IPS DF 4.7 (cell line): ENCODE results near the gene CFAP74.

ENCODE experiments used
- DNase-seq: peaks from one replicate; pipeline ENCODE4 v3.0.0-alpha.2; 2013; ENCODE audit warnings: low spot score; ENCODE audit errors: extremely low read depth

Gene CFAP74

DNA sequence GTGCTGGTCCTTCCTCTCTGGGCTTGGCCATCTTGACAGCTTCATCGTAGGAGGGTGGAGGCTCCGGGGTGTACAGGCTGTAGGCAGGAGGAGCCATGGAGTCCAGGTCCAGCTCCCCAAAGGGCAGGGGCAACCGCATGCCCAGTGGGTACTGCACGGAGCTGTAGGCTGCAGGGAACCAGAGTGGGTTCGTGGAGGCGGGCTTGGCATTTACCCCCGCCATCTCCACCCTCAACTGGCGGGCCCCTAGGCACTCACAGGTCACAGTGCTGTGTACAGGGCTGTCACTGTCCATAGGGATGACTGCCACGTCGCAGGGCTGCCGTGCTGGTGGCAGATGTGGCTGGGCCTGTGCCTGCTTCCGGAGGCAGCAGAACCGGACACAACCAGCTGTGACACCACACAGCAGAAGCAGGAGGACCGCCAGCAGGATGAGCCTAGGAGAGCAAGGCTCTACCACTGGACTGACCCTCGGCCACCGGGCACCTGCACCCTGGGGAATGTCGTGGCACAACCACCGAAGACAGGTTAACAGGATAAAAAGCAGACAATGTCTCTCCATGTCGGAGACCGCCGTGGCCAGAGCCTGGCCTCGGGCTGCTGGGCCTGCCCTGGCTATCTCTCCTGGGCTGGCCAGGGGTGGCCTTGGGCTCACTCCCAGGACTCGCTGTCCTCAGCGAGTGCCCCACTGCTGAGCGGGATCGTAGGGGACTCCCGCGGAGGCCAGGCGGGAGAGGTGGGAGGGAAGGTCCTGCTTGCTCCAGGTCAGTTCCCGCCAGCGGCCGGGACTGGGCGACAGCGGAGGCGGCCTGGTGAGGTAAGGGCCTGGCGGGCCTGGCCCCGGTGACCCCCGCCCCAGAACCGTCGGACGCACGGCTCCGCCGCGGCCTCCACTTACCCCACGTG, 85.3 kb downstream of the CFAP74 start:
- DNase-seq: no peak

DNA sequence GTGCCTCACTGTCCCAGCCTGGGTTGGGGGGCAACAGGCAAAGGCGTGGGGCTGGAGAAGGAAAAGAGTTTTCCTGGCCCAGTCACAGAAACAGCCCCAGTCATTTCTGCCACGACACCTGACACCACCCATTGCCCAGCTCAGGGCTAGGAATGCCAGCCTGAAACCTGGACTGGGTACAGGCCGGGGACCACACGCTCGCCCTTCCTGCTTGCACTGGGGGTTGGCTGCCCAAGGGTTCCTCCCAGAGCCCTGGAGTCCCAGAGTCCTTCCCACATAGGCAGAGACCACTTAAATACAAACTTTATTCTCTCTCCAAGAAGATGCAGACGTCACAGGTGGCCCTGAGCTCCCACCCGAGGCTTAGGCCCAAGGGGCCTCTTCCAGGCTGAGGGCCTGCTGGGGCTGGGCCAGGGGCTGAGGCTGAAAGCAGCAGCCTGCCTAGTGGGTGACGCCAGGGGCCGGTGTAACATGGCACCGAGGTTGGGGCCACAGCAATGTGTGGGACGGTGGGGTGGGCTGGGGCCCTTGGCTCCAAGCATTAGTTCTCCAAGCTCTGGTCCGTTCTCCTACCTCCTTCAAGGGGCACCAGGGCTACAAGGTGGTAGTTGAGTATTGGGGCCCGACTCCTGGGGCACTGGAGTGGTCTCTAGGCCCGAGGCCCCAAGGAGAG, 86.1 kb downstream of the CFAP74 start:
- no peak for DNase-seq

DNA sequence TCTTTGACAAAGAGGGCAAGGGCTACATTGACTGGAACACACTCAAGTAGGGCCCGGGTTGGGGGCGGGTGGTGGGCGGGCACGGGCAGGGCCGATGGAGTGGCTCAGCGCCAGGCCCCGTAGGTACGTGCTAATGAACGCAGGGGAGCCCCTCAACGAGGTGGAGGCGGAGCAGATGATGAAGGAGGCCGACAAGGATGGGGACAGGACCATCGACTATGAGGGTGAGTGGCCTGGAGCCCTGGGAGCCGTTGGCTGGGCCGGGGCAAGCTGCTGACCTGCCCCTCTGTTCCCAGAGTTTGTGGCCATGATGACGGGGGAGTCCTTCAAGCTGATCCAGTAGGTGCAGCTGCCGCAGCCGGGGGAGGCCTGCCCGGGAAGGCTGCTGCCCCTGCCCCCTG, 86.7 kb downstream of the CFAP74 start:
- no peak for DNase-seq

DNA sequence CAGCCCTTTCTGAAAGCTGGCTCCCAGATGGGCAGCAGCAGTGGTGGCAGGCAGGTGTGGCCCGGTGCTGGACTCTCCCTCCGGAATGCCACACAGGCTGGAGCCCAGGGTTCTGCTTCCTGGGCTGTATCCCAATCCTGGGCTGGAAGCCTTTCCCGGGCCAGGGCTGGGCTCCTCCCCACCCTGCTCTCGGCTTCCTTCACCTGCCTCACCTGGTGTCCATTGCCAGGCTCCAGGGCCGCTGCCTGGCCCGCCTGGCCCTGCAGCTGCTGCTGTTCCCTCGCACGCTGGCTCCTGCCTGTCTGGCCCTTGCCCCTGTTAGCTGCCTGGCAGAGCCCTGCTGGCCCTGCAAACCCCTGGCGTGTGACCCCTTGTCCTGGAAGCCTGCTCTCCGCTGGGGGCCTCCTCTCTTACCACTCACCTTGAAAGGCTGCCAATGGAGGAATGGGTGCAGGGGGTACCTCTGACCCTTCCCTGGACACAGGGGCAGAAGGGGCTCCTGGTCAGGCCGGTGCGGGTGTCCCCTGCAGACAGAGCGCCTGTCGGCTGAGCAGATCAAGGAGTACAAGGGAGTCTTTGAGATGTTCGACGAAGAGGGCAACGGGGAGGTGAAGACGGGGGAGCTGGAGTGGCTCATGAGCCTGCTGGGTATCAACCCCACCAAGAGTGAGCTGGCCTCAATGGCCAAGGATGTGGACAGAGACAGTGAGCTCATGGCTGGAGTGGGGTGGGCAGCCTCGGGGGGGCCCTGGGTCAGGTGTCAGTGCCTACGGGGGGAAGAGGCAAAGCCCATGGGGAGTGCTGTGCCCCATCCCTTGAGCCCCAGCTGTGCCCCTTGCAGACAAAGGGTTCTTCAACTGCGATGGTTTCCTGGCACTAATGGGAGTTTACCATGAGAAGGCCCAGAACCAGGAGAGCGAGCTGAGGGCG, 87.4 kb downstream of the CFAP74 start:
- DNase-seq: no peak

DNA sequence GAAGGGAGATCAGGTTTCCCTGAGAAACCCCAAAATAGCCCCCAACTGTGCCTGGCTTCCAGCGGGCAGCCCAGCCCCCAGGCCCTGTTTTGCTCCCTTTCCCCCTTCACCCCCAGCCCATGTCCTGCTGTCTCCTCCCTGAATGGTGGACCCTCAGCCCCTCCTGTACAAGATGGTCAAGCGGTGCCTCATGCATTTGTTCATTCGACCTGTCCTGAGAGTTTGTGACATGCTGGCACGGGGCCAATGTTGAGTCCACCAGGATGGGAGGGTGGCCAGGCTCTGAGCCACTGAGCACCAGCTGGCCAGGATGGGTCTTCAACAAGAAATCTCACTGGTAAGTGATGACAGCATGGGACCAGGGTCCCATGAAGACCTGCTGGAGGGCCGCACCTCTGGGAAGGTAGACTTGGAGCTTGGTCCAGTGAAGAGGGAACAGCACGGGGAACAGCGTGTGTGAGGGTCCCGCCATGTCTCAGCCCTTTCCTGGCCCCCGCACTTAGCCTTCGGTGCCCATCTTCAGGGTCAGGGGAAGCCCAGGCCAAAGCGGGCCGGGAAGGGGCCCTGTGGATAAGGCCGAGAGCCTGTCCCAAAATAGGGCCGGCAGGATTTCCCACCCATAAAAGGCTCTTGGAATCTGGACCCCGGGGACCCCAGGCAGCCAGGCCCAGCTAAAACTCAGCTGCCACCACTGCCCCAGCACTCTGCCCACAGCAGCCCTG, 88.5 kb downstream of the CFAP74 start, which contains the start of gene CALML6:
TSS of gene CALML6 (plus strand) at position 290 of the 722 bp plus-strand sequence. CDS start at position 311, 21 bp downstream.
- no peak for DNase-seq

DNA sequence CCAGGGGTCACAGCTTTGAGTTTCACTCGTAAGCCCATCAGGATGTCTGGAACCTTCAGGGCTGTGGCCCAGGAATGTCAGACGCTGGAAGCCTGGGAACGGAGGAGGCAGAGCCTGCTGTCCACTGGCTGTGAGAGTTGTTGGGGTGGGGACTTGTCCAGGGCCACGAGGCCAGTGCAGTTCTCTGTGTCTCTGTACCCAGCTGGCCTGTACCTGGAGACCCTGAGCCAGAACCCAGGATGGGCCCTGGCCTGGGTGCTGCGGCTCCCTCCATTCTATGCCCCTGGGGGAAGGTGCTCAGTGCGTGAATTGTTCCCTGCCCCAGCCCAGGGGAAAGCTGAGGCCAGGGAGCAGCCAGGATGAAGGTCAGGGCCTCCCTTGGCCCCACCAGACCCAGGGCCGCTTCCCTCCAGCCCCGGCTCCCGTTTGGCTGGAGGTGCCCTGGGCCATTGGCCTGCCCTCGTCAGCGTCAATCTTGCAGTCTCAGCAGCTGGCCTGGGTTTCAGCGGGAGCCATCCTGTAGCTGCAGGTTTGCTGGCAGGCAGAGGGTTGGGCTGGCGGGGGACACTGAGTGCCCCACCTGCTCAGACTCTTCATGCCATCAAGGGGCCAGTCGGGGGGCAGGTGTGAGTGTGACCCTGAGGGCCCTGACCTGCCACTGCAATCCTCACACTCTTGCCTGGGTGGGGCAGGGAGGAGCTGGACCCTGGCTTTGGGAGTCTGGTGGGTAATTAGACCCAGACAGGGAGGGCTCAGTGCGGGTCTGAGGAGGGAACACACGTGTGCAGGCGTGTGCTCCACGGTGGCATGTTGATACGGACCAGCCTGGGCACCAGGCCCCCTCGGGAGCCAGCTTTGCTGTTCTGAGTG, 89.2 kb downstream of the CFAP74 start:
- no peak for DNase-seq

DNA sequence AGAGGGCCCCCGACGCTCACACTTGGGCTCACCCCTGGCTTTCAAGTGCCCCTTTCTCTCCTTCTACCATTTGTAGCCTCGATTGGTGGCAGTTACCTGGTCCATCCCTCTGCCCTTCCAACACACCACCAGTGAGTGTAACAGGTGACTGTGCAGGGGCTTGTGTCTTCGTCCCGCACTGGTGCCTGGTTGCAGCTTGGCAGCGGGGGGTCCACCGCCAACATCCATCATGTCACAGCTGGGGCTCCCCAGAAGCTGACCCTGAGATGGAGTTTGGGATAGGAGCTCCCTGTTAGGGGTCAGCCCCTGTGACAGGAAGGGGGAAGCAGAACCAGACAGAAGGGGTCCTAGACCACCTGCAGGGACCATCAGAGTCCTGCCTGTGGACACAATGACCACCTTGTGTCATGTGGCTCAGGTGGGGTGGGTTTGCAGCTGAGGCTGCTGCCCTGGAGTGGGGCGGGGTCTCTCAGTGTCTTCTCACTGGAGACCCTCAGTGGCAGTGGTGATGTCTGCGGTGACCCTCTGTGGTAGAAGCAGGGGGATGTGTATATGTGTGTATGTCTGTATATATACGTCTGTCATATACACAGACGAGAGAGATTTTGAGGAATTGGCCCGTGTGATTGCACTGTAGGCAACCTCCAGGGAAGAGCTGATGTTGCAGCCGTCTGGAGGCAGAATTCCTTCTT, 92.1 kb downstream of the CFAP74 start:
- no peak for DNase-seq

DNA sequence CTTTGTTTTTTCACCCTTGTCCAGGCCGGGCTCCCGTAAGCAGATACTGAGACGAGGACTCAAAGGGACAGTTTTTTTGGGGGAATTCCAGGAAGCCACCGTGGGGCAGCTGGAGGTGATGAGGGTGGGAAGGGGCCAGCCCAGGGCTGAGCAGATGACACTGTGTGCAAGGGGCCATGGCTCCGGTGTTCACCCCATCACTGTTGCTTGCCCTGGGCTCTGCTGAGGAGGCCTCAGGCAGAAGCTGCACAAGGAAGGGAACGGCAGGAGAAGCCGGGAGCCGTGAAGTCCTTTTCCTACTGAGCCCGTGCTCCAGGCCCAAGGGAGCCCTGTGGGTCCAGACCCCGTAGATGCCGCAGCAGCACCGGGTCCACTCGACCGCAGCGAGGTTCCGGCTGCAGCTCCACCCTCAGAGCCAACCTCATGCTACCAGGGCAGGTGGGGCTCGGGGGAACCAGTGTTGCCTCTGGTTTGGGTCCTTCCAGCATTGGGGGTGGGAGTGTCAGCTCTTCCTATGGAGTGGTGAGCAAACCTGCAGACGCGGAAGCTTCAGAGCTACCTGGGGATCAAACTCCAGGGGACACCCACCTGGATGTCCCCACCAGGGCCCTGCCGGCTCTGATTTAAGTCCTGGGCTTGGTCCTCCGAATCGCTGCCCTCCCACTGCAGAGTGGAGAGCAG, 92.8 kb downstream of the CFAP74 start:
- no peak for DNase-seq

DNA sequence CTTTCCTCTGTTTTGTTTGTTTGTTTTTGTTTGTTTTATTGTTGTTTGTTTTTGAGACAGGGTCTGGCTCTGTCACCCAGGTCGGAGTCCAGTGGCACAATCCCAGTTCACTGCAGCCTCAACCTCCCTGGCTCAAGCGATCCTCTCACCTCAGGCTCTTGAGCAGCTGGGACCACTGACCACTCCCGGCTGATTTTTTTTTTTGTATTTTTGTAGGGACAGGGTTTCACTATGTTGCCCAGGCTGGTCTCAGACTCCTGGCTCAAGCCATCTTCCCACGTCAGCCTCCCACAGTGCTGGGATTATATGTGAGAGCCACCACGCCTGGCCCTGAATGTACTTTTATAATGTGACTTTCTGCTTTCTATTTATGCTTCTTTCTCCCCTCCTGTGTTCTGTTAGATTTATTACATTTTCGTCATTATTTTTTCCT, 93.5 kb downstream of the CFAP74 start:
- DNase-seq: no peak

DNA sequence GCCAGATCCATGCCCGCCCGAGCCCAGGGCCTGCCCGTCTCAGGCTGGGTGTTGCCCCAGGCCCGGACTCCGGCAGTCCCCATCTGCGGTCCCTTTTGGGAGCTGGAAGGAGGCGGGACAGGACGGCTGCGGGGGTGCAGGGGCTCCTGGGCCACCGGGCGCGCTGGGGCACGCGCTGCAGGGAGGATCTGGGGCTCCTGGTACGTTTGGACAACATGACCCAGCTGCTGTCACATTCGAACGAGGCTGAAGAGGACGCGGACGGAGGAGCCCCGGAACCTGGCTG, 95.1 kb downstream of the CFAP74 start:
- DNase-seq: no peak

DNA sequence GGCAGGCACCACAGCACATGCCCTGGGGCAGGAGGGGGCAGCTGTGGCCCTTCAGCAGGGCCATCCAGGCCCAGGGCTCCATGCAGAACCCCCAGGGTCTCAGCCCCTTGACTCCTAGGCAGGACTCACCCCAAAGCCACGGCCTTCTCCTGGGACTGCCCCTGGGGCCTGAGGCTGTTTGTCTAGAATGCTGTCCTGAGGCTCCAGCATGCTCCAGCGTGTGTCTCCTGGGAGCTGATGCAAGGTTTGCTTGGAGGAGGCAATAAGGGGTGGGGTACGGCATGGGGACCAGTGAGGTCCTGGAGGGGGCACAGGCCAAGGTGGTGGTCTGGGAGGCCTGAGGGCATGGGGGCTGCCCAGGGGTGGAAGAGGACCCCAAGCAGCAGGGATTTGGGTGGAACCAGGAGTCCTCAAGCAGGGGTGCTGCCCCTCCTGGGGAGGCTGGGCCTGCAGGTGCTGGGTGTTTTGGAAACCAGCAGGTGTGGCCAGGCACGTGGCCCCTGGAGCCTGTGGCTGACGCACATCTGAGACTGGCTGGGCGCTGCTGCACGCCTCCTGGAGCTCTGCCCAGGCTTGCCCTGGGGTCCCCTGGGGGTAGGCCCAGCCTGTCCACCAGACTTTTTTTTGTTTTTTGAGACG, 96.4 kb downstream of the CFAP74 start:
- no peak for DNase-seq

DNA sequence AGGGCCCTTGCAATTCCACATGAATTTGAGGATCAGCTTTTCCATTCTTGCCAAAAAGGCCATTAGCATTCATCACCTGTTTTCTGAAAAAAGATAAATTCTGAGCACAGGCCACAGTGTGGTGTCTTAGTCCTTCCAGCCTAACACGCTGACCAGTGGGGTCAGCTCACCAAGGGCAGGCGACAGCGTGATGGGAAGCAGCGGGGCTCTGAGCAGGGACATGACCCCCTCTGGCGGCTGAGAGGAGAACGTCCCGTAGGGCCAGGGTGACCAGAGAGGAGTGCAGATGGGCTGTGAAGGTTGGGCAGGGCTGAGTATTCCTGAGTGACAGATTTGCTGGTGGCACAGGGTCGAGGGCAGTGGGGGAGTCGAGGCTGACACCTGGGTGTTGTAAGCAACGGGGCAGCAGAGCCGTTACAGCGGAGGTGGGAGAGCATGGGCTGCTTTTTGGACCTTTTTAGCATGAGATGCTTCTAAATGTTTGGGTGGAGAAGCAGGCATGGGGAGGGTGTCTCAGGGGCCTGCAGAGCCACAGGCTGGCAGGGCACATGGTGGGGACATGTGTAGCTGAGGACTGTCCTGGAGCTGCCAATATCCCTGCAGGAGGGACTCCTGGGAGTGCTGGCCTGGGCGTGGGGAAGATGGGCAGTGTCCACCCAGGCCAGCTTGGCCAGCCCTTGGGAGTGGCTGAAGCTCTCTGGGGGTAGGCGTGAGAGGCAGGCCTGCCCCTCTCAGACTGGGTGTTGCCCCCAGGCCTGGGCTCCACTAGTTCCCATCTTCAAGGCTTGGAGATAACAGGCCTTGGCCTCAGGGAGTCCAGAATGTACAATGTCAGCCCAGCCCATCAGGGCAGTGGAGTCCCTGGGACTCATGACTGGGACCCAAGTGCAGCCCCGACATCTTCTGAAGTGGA, 97.1 kb downstream of the CFAP74 start:
- DNase-seq: no peak

DNA sequence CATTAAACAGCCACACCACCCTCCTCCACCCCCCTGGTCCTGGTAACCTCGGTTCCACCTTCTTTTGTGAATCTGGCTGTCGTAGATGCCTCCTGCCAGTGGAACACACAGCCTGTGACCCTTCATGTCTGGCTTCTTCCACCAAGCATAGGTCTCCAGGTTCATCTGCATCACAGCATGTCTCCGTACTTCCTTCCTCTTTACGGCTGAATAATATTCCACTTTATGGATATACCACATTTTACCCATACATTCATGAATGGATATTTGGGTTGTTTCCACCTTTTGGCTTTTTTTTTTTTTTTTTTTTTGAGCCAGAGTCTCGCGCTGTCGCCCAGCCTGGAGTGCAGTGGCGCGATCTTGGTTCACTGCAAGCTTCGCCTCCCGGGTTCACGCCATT, 100.4 kb downstream of the CFAP74 start:
- no peak for DNase-seq

DNA sequence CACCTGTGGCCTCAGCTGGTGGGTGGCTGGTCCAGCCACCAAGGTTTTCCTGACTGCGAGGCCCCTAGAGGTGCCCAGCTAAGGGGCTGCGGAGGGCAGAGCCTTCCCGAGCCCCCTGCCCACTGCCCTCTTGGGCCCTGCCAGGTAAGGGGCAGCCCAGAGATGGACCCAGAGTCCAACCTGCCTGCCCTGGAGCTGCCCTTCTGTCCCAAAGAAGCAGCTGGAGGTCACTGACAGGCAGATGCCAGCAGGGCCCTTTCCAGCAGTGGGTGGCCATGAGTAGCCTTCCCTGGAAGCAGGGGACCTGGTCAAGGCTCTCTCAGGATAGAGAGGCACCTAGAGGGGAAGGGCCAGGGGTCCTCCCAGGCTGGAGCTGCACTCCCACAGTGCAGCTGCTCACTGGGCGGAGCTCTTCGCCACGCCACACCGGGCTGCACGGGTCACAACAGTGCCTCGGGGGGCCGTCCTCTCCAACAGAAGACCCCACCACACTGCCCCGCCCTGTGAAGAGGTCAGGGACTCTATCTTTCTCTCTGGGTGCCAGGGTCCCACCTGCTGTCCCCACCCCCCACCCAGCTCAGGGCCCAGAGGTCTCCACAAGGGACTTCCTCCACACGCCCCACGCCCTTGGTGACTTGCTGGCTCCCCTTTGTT, 101.8 kb downstream of the CFAP74 start:
- DNase-seq: no peak

DNA sequence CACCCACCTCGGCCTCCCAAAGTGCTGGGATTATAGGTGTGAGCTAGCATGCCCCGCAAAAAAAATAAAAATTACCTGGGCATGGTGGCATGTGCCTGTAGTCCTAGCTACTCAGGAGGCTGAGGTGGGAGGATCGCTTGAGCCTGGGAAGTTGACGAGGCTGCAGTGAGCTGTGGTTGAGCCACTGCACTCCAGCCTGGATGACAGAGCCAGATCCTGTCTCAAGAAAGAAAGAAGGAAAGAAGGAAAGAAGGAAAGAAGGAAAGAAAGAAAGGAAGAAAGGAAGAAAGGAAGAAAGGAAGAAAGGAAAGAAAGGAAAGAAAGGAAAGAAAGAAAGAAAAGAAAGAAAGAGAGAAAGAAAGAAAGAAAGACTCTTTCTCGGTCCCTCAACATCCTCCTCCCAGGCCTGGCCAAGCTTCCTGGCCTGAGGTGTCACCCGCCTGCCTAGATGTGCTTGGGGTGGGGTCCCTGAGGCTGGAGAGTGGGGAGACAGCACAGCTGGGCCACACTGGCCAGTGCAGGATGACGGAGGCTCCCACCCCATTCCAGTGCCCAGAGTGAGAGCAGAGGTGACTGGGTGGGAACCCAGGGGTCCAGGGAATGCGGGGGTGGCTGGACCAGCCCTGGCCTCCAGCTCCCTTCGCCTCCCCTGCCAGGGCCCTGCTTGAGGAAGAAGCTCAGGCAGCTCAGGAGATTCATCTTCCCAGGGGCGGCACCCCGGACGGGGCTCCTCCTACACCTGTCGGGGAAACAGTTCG, 102.5 kb downstream of the CFAP74 start:
- no peak for DNase-seq

DNA sequence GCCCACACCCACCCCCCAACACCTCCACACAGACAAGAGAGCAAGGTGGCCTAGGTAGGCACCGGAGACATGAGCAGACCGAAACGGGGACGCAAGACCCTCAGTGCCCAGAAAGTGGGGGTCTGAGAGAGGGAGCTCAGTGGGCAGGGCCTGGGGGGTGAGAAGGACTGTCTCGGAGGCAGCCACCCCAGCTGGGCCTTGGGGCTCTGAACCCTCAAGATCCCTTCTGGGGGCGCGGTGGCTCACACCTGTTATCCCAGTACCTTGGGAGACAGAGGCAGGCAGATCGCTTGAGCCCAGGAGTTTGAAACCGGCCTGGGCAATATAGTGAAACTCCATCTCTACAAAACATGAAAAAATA, 103.6 kb downstream of the CFAP74 start:
- DNase-seq: no peak
